ENCODE measurements around the gene PPARGC1A. TPM values are rescaled to one million over a fixed set of nuclear protein-coding genes. Genes with fewer than 3 reads are reported as not detected.
A peak's percentile ranks its signal among the peaks of the same experiment; 100 is the strongest.

PPARGC1A gene, protein sequence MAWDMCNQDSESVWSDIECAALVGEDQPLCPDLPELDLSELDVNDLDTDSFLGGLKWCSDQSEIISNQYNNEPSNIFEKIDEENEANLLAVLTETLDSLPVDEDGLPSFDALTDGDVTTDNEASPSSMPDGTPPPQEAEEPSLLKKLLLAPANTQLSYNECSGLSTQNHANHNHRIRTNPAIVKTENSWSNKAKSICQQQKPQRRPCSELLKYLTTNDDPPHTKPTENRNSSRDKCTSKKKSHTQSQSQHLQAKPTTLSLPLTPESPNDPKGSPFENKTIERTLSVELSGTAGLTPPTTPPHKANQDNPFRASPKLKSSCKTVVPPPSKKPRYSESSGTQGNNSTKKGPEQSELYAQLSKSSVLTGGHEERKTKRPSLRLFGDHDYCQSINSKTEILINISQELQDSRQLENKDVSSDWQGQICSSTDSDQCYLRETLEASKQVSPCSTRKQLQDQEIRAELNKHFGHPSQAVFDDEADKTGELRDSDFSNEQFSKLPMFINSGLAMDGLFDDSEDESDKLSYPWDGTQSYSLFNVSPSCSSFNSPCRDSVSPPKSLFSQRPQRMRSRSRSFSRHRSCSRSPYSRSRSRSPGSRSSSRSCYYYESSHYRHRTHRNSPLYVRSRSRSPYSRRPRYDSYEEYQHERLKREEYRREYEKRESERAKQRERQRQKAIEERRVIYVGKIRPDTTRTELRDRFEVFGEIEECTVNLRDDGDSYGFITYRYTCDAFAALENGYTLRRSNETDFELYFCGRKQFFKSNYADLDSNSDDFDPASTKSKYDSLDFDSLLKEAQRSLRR
- total RNA-seq (not detected), polyA plus RNA-seq (not detected)

- H3K36me3 ChIP-seq (ENCODE audit: insufficient read depth, low read length), result no peaks in the 10 kb centered on the region
- POLR2A ChIA-PET (ENCODE audit: partially characterized antibody), result no interaction called here
- no peaks in the 10 kb centered on the region for H3K27me3 ChIP-seq (ENCODE audit: insufficient read depth, low read length)
- H3K4me1 Mint-ChIP-seq, result peaks cover 8 to 19% (median 13%) of the 10 kb centered on the region in 4 donors
- intact Hi-C loops (cut with micrococcal nuclease), result no loop called here
- H3K27me3 Mint-ChIP-seq, result peaks cover 2% of the 10 kb centered on the region in 2 donors
- no peak within 1 kb of the TSS for H3K27ac Mint-ChIP-seq
- no peaks in the 10 kb centered on the region for H3K36me3 Mint-ChIP-seq
- peaks cover 0 to 2% (median 0%) of the 10 kb centered on the region in 8 donors for H3K9me3 Mint-ChIP-seq
- peak within 1 kb of the TSS; percentile 49 to 80 (median 65) for H3K4me3 Mint-ChIP-seq
- H3K4me1 ChIP-seq (ENCODE audit: insufficient read depth, low read length), result no peaks in the 10 kb centered on the region
- CTCF ChIA-PET (ENCODE audit: partially characterized antibody), result no interaction called here
- no peaks in the 10 kb centered on the region for H3K9me3 ChIP-seq (ENCODE audit: control insufficient read depth in 1 of 2, low read length in 2 of 2)
- H3K27ac ChIP-seq (ENCODE audit: low read depth, low read length), result no peak within 1 kb of the TSS
- H3K4me3 ChIP-seq (ENCODE audit: low read length in 2 of 2), result no peak within 1 kb of the TSS
- peak in 2 of 5 donors; percentile 2 to 12 for DNase-seq
Measured at GRCh38 chr4:23889814-23890341, at the start of gene PPARGC1A. TSS of gene PPARGC1A (minus strand) at chr4:23890047. CDS start at chr4:23889957, 90 bp downstream.

- Histone ChIP-seq H3K36me3 (ENCODE audit: insufficient read depth, low read length) (no peaks in the 10 kb centered on the region), H3K27ac (ENCODE audit: low read depth, low read length) (no peak overlapping the region), H3K9me3 (ENCODE audit: control insufficient read depth in 1 of 2, low read length in 2 of 2) (no peaks in the 10 kb centered on the region), H3K27me3 (ENCODE audit: insufficient read depth, low read length) (no peaks in the 10 kb centered on the region), H3K4me1 (ENCODE audit: insufficient read depth, low read length) (no peaks in the 10 kb centered on the region), H3K4me3 (ENCODE audit: low read length in 2 of 2) (no peak overlapping the region)
- Mint-ChIP-seq H3K4me1 (no peaks in the 10 kb centered on the region), H3K27me3 (no peaks in the 10 kb centered on the region), H3K9me3 (peaks cover 0 to 4% (median 2%) of the 10 kb centered on the region in 8 donors), H3K36me3 (no peaks in the 10 kb centered on the region), H3K27ac (no peak overlapping the region), H3K4me3 (peak overlapping the region in 1 of 8 donors; percentile 27)
- intact Hi-C loops (cut with micrococcal nuclease), result no loop called here
- DNase-seq, result no peak
- POLR2A ChIA-PET (ENCODE audit: partially characterized antibody), result no interaction called here
- CTCF ChIA-PET (ENCODE audit: partially characterized antibody), result no interaction called here
Measured at GRCh38 chr4:23938796-23939195, 48.9 kb upstream of the PPARGC1A start.

DNA sequence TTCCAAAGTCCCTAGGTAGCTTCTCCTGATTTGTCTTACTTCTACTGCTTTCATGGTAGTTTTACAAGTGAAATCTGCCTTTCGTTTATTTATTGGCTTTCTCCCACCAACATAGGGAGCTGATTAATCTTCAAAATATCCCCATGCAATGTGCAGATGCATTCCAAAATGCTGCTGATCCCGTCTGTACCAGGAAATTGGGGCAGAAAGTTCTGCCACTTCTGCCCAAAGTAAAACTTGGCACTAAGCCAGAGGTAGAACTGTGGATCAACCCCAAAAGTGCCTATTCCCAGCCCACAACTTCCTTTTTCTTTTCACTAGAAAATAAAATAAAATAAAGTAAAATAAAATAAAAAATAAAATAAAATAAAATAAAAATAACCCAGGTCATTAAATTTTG, 47.3 kb upstream of the PPARGC1A start:
- H3K4me3 ChIP-seq (ENCODE audit: low read length in 2 of 2), result no peak overlapping the region
- H3K27ac ChIP-seq (ENCODE audit: low read depth, low read length), result no peak overlapping the region
- H3K27me3 ChIP-seq (ENCODE audit: insufficient read depth, low read length), result no peaks in the 10 kb centered on the region
- H3K9me3 ChIP-seq (ENCODE audit: control insufficient read depth in 1 of 2, low read length in 2 of 2), result no peaks in the 10 kb centered on the region
- H3K4me1 ChIP-seq (ENCODE audit: insufficient read depth, low read length), result no peaks in the 10 kb centered on the region
- Mint-ChIP-seq H3K27me3 (no peaks in the 10 kb centered on the region), H3K27ac (no peak overlapping the region), H3K36me3 (no peaks in the 10 kb centered on the region), H3K4me3 (no peak overlapping the region), H3K4me1 (no peaks in the 10 kb centered on the region), H3K9me3 (peaks cover 0 to 5% (median under 1%) of the 10 kb centered on the region in 8 donors)
- no peak for DNase-seq
- no peaks in the 10 kb centered on the region for H3K36me3 ChIP-seq (ENCODE audit: insufficient read depth, low read length)
- POLR2A ChIA-PET (ENCODE audit: partially characterized antibody), result no interaction called here
- CTCF ChIA-PET (ENCODE audit: partially characterized antibody), result no interaction called here
- intact Hi-C loops (cut with micrococcal nuclease), result no loop called here

- CTCF ChIA-PET (ENCODE audit: partially characterized antibody), result no interaction called here
- Histone ChIP-seq H3K9me3 (ENCODE audit: control insufficient read depth in 1 of 2, low read length in 2 of 2) (no peaks in the 10 kb centered on the region), H3K4me1 (ENCODE audit: insufficient read depth, low read length) (no peaks in the 10 kb centered on the region), H3K27ac (ENCODE audit: low read depth, low read length) (no peak overlapping the region), H3K27me3 (ENCODE audit: insufficient read depth, low read length) (no peaks in the 10 kb centered on the region), H3K4me3 (ENCODE audit: low read length in 2 of 2) (no peak overlapping the region), H3K36me3 (ENCODE audit: insufficient read depth, low read length) (no peaks in the 10 kb centered on the region)
- no peaks in the 10 kb centered on the region for H3K4me1 Mint-ChIP-seq
- POLR2A ChIA-PET (ENCODE audit: partially characterized antibody), result no interaction called here
- no peak overlapping the region for H3K4me3 Mint-ChIP-seq
- no peaks in the 10 kb centered on the region for H3K27me3 Mint-ChIP-seq
- DNase-seq, result no peak
- no peaks in the 10 kb centered on the region for H3K36me3 Mint-ChIP-seq
- peaks cover 0 to 6% (median under 1%) of the 10 kb centered on the region in 8 donors for H3K9me3 Mint-ChIP-seq
- intact Hi-C loops (cut with micrococcal nuclease), result no loop called here
- no peak overlapping the region for H3K27ac Mint-ChIP-seq
Measured at GRCh38 chr4:23934915-23935314, 45.1 kb upstream of the PPARGC1A start.

GRCh38 chr4:23934223-23934622, 44.4 kb upstream of the PPARGC1A start:
- Mint-ChIP-seq H3K4me1 (no peaks in the 10 kb centered on the region), H3K4me3 (no peak overlapping the region), H3K9me3 (peaks cover 0 to 6% (median under 1%) of the 10 kb centered on the region in 8 donors), H3K27ac (no peak overlapping the region), H3K36me3 (no peaks in the 10 kb centered on the region), H3K27me3 (no peaks in the 10 kb centered on the region)
- no peaks in the 10 kb centered on the region for H3K4me1 ChIP-seq (ENCODE audit: insufficient read depth, low read length)
- ChIA-PET POLR2A (ENCODE audit: partially characterized antibody) (no interaction called here), CTCF (ENCODE audit: partially characterized antibody) (no interaction called here)
- no peak for DNase-seq
- H3K27ac ChIP-seq (ENCODE audit: low read depth, low read length), result no peak overlapping the region
- no peaks in the 10 kb centered on the region for H3K36me3 ChIP-seq (ENCODE audit: insufficient read depth, low read length)
- no peaks in the 10 kb centered on the region for H3K27me3 ChIP-seq (ENCODE audit: insufficient read depth, low read length)
- H3K9me3 ChIP-seq (ENCODE audit: control insufficient read depth in 1 of 2, low read length in 2 of 2), result no peaks in the 10 kb centered on the region
- H3K4me3 ChIP-seq (ENCODE audit: low read length in 2 of 2), result no peak overlapping the region
- intact Hi-C loops (cut with micrococcal nuclease), result no loop called here

DNA sequence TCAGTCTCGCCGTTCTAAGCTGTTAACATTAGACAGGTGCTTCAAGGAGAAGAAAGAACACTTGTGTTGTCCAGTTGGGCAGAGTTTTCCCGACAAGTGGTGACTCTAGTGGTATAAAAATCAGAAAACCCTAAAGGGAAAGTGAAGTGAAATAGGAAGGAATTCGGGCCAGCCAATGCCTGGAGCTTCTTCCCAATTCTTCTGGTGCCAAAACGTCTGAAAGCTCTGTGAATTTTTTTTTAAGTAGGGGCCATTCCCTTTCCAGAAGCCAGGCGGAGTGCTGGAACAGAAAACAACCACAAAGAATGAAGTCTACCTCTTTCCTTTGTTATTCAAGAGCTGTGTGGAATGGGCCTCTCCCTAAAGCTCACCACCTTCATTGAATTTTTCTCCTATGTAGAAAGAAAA, 43.1 kb upstream of the PPARGC1A start:
- no peak overlapping the region for H3K4me3 ChIP-seq (ENCODE audit: low read length in 2 of 2)
- no peaks in the 10 kb centered on the region for H3K27me3 ChIP-seq (ENCODE audit: insufficient read depth, low read length)
- H3K9me3 ChIP-seq (ENCODE audit: control insufficient read depth in 1 of 2, low read length in 2 of 2), result no peaks in the 10 kb centered on the region
- H3K27ac ChIP-seq (ENCODE audit: low read depth, low read length), result no peak overlapping the region
- no peaks in the 10 kb centered on the region for H3K36me3 ChIP-seq (ENCODE audit: insufficient read depth, low read length)
- no peaks in the 10 kb centered on the region for H3K27me3 Mint-ChIP-seq
- ChIA-PET POLR2A (ENCODE audit: partially characterized antibody) (no interaction called here), CTCF (ENCODE audit: partially characterized antibody) (no interaction called here)
- no peaks in the 10 kb centered on the region for H3K36me3 Mint-ChIP-seq
- no peaks in the 10 kb centered on the region for H3K4me1 ChIP-seq (ENCODE audit: insufficient read depth, low read length)
- no peaks in the 10 kb centered on the region for H3K4me1 Mint-ChIP-seq
- peaks cover 0 to 6% (median under 1%) of the 10 kb centered on the region in 8 donors for H3K9me3 Mint-ChIP-seq
- no peak overlapping the region for H3K4me3 Mint-ChIP-seq
- DNase-seq, result no peak
- H3K27ac Mint-ChIP-seq, result no peak overlapping the region
- intact Hi-C loops (cut with micrococcal nuclease), result no loop called here

DNA sequence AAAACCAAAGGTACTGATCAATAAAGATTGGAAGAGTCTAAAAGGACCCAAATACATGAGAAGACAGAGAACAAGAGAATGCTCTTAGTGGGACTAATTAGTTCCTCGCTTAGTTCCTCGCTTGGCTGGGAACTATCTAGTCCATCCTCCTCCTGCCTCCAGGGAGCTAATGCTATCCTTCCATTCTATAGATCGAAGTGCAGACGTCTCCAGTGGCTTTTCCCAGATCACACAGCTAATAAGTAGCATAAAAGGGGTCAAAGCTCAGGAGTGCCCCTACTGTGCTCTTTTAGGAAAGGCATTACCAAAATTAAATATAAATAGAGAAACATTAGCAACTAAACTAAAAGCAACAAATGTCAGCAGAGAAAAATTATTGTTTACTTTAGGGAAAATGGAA, 42.3 kb upstream of the PPARGC1A start:
- no peak overlapping the region for H3K27ac Mint-ChIP-seq

More for the DNA sequence above, 42.3 kb upstream of the PPARGC1A start:
- POLR2A ChIA-PET (ENCODE audit: partially characterized antibody), result no interaction called here
- H3K4me1 Mint-ChIP-seq, result no peaks in the 10 kb centered on the region
- CTCF ChIA-PET (ENCODE audit: partially characterized antibody), result no interaction called here
- intact Hi-C loops (cut with micrococcal nuclease), result no loop called here
- Histone ChIP-seq H3K27me3 (ENCODE audit: insufficient read depth, low read length) (no peaks in the 10 kb centered on the region), H3K9me3 (ENCODE audit: control insufficient read depth in 1 of 2, low read length in 2 of 2) (no peaks in the 10 kb centered on the region), H3K4me1 (ENCODE audit: insufficient read depth, low read length) (no peaks in the 10 kb centered on the region), H3K4me3 (ENCODE audit: low read length in 2 of 2) (no peak overlapping the region), H3K27ac (ENCODE audit: low read depth, low read length) (no peak overlapping the region), H3K36me3 (ENCODE audit: insufficient read depth, low read length) (no peaks in the 10 kb centered on the region)
- H3K36me3 Mint-ChIP-seq, result no peaks in the 10 kb centered on the region
- DNase-seq, result no peak
- H3K9me3 Mint-ChIP-seq, result peaks cover 0 to 6% (median 0%) of the 10 kb centered on the region in 8 donors
- H3K4me3 Mint-ChIP-seq, result no peak overlapping the region
- H3K27me3 Mint-ChIP-seq, result no peaks in the 10 kb centered on the region
